ENCODE results near the gene RHOG.
"Not testable (repeated sequence)": the region's sequence is repeated elsewhere in the genome, so short reads cannot be mapped to it uniquely, and the experiment has no call there.

The RHOG gene

DNA sequence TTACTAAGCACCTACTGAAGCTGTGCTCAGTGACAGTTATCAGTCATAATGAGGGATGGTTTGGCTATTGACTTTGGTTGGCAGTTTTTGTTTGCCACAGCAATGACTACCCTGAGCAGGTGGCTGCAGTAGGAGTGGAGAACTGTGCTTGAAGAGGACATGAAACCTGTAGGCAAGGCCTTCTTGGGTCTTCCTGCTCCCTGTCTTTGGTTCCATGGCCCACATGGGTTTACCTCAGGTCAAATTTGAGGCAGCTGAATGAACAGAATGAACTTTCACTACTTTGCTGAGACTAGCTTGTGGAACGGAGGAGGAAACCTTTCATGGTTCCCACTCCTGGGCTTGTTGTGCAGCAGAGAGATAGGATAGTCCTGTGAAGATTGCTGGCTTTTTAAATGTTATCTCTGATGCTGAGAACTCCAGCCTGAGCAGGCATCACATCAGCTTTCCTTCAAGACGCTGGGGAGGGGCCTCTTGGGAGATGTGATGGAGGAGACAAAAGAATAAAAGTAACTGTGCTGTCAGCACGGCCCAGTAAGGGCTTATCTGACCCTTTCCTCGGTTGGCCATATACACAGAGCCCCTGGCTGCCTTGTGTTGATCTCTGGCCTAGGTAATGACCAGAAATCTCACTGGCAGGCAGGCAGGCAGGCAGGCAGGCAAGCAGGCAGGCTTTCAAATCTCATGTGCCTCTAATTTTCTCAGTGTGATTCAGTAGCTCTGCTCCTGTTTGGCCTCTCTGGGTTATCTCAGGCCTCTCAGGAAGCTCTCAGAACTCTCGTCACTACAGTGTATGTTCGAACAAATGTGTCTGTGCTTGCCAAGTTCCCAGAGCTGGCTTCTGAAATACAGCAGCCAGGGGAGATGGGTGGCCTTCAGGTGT lies 26.7 kb upstream of the RHOG start:
- peak; percentile 73 for DNase-seq (ENCODE audit: low read depth)
- H3K4me3 ChIP-seq (ENCODE audit: low read depth, low read length): no peak overlapping the region
- TF ChIP-seq CTCF (IDR thresholded peaks at IDR 0.05; ENCODE audit: low read depth, low read length, missing control alignments): no peak

GRCh38 chr11:3866836-3867208 lies 26.1 kb upstream of the RHOG start:
- DNase-seq (ENCODE audit: low read depth): no peak
- H3K4me3 ChIP-seq (ENCODE audit: low read depth, low read length): no peak overlapping the region
- no peak for TF ChIP-seq CTCF (IDR thresholded peaks at IDR 0.05; ENCODE audit: low read depth, low read length, missing control alignments)

DNA sequence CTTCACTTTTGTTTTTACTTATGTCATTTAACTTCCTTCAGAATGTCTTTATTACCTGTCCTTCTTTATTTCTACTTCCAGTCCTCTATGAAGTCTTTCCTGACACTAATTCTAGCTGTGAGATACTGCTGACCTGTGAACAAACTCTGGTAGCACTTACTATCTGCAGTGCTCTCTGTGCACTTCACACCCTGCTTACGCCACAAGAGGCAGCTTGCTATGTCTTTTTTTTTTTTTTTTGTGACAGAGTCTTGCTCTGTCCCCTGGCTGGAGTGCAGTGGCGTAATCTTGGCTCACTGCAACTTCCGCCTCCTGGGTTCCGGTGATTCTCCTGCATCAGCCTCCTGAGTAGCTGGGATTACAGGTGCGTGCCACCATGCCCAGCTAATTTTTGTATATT lies 25.4 kb upstream of the RHOG start:
- peak; percentile 57 for DNase-seq (ENCODE audit: low read depth)
- peak; percentile 15 for TF ChIP-seq CTCF (IDR thresholded peaks at IDR 0.05; ENCODE audit: low read depth, low read length, missing control alignments)
- H3K4me3 ChIP-seq (ENCODE audit: low read depth, low read length): no peak overlapping the region

- H3K4me3 ChIP-seq (ENCODE audit: low read depth, low read length): no peak overlapping the region
- TF ChIP-seq CTCF (IDR thresholded peaks at IDR 0.05; ENCODE audit: low read depth, low read length, missing control alignments): no peak
- DNase-seq (ENCODE audit: low read depth): peak; percentile 49
Observed at GRCh38 chr11:3865388-3866193, 24.8 kb upstream of the RHOG start.

GRCh38 chr11:3861683-3862082 lies 20.9 kb upstream of the RHOG start:
- H3K4me3 ChIP-seq (ENCODE audit: low read depth, low read length): no peak overlapping the region
- DNase-seq (ENCODE audit: low read depth): no peak
- TF ChIP-seq CTCF (IDR thresholded peaks at IDR 0.05; ENCODE audit: low read depth, low read length, missing control alignments): no peak

- not testable (repeated sequence) for H3K4me3 ChIP-seq (ENCODE audit: low read depth, low read length); DNase-seq (ENCODE audit: low read depth)
Observed at GRCh38 chr11:3860898-3861393, 20.2 kb upstream of the RHOG start.

DNA sequence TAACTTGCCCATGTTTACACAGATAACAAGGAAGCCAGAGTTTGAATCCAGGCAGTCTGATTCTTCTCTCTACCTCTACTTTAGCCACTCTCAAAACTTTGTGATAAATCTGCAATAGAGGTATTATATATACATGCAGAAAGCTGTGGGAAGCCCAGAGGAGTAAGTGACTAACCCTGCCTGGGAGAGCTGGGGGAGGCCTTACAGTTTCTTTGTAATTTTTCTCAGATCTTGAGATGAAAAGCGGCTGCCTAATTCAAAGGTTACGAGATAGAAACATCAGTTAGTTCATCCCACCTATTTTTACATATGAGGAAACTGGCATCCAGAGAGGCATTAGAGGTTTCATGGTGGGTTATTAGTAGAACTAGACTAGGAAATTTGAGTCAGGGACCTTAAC lies 19.6 kb upstream of the RHOG start:
- DNase-seq (ENCODE audit: low read depth): no peak
- no peak for TF ChIP-seq CTCF (IDR thresholded peaks at IDR 0.05; ENCODE audit: low read depth, low read length, missing control alignments)
- no peak overlapping the region for H3K4me3 ChIP-seq (ENCODE audit: low read depth, low read length)

Data from GM12864 (cell line).